Colon (tissue), 2 donors: ENCODE data around the gene LMO2.

Source experiments
- FAIRE-seq: peaks from 2 replicates; lab custom pipeline; 2012; peaks lifted over from hg19 to GRCh38; lab: Jason Lieb, UNC
- donor health status: control.
- donor health status: control.

Gene LMO2

DNA sequence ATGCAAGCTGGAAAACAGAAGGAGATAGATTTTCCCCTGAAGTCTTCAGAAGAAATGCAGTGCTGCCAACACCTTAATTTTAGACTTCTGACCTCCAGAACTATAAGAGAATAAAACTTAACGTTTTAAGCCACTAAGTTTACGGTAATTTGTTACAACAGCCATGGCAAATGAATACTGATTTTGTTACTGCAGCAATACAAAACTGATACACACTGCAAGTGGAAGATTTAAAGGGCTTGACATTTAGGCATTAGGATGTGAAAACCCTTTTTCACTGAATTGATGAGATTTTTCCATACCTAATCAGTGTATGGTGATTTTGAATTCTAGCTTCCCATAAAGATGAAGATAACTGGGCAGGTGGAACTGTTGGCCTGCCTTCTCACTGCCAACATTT is 22.1 kb upstream of the LMO2 start:
- no peak for FAIRE-seq

- no peak for FAIRE-seq
These were observed 20.8 kb upstream of the LMO2 start for GRCh38 chr11:33912405-33913361.

DNA sequence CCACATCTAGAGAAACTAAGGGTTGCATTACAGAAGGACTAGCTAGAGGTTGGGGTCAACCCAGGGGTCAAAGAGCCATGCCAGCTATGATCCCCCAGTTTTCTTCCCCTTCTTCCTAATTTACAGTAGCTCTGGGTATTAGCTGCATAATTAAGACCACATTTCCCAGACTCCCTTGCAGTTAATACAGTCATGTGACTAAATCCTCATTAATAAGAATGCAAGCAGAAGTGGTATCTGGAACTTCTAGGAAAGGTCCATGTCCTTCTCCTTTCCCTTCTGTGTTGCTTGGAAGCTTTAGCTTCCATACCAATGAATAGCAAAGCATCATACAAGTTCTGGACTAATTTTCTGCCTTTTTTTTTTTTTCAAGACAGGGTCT is 19.1 kb upstream of the LMO2 start:
- no peak for FAIRE-seq

GRCh38 chr11:33910296-33910957 is 18.6 kb upstream of the LMO2 start:
- FAIRE-seq: no peak

- no peak for FAIRE-seq
These were observed 17.7 kb upstream of the LMO2 start for GRCh38 chr11:33909552-33909951.

GRCh38 chr11:33909150-33909549 is 17.3 kb upstream of the LMO2 start:
- FAIRE-seq: no peak

- no peak for FAIRE-seq
These were observed 15.5 kb upstream of the LMO2 start for GRCh38 chr11:33907421-33907820.

DNA sequence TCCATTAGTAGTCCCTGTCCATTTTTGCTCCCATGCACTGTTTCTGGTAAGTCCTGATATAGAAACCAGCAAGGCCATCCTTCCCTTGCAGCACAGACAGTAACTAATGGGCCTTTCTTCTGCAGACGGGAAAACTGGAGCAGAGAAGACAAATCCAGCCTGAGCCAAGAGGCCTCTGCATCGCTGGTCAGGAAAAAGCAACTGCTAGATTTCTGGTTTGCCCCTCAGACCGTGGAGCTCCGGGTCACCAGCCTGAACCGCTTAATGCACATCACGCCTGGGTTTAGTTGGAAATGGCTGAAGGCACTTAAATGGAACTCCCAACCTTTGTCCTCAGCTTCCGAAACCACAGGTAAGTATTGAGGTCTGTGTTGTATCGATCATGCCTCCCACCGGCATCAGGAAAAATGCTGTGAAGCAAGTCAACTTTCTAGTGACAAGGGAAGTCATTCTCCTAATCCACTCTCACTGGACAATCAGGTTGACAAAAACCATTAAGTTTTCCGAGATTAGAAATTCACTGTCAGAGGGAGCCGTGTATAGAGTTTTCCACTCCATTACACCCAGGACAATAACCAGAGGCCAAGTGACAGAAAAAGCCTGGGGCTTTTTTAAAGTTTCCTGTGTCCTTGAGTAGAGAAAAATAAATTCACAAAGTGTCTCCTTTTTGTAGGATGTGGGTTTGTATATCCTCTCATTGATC is 14.8 kb upstream of the LMO2 start:
- FAIRE-seq: no peak

GRCh38 chr11:33904102-33904501 is 12.2 kb upstream of the LMO2 start:
- FAIRE-seq: no peak

DNA sequence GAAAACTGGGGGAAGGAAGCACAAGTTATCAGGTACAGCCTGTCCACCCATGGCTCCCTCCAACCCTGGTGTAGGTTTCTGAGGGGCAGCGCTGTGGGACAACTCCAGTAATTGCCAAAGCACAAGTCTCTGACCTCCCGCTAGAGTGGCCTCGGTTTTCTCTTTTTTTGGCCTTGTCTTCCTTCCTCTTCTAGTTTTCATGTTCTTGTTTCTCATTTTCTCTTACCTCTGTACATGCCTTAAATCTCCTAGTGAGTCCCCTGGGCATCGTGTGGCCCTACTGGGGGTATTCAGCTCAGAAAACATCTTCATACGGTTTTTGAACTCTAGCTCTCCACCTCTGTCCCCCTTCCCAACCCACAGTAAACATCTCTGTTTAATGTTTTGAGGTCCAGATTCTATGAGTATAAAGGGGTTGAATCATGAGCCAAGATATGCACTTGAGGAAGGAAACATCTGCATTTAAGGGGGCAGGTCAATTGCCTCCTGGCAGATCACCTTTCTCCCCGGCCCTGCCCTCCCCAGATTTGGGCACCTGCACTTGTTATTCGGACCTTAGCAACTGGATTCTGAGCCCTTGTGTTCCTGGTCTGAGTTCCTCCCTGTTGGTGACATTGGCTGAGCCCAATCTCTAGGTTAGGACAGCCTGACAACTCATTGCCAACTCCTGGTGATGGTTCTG is 8.4 kb upstream of the LMO2 start:
- no peak for FAIRE-seq

- FAIRE-seq: no peak
These were observed 7.6 kb upstream of the LMO2 start for GRCh38 chr11:33899400-33900037.

DNA sequence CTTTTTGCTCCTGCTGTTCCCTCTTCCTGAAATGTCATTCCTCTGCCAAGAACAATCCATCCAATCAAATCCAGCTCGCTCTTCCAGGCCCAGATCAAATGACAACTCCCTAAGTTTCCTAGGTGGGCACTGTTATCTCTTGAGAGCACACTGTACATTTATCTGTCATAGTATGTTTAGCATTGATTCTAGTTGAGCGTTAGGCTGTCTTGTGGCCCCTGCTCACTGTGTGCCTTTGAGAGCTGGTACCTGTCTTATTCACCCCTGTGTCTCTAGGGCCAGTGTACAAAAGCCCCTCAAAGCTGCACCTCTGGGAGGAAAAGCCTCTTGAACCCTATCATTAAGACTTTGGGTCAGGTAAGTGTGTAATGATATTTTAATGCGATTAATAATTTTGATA is 7.1 kb upstream of the LMO2 start:
- FAIRE-seq: no peak

GRCh38 chr11:33897761-33898375 is 6.0 kb upstream of the LMO2 start:
- FAIRE-seq: no peak

DNA sequence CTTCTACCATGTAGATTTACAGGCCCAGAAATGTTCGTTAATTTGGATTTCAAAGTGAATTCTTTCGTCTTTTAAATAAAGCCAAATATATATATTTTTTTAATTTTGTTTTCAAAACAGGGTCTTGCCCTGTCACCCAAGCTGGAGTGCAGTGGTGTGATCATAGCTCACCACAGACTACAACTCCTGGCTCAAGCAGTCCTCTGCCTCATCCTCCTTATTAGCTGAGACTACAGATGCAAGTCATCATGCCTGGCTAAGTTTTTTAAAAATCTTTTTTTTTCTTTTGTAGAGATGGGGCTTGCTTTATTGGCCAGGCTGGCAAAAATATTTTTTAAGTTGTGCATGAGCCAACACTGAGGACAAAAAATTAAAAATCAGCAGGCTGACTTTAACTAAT is 5.0 kb upstream of the LMO2 start:
- FAIRE-seq: no peak

GRCh38 chr11:33895752-33896137 is 3.9 kb upstream of the LMO2 start:
- no peak for FAIRE-seq

DNA sequence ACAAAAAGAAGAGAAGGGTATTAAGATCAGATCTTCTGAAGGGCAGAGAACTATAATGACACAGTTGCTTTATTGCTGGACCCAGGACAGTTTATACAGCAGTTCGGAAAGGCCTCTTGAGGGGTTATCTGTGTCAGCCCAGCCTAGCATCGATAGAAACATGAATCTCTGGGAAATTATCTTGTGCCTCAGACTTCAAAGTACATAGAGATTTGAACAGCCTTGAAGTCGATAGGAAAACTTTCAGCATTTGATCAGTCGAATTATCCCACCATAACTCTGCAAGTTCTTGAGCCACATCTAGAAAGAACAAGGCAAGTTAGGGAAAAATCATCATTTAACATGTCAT is 2.5 kb upstream of the LMO2 start:
- no peak for FAIRE-seq

GRCh38 chr11:33893711-33894397 is 2.0 kb upstream of the LMO2 start:
- no peak for FAIRE-seq

DNA sequence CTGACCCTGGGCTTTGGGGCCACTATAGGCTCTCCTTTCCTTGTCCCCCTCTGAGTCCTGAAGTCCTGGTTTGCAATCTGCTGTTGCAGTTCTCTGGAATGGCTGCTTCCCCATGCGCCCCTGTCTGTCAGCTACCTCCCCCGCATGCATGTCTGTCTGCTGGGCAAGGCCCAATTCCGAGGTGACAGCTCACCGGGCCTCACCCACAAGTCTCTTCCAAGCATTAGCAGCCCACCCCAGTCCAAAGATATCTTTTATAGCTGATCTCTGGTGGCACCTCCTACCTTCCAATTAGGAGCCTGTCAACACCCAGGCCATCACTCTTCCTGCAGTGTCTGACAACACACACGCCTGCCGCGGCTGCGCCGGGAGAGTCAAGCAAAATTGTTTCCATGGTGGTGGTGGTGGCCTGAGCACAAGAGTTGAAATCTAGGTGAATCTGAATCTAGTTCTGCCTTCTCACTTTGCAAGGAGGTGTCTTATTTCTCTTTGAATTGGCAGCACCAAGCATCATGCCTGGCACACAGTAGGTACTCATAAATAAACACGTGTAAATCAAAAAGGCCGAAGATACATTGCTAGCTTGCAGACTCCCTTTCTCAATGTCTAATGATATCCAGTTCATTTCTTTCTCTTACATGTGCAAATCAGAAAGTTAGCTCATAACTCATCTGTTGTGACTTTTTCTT is 1.2 kb upstream of the LMO2 start:
- no peak for FAIRE-seq

- FAIRE-seq: no peak
These were observed 2.0 kb downstream of the LMO2 start for GRCh38 chr11:33889821-33890378.

GRCh38 chr11:33889296-33889695 is 2.6 kb downstream of the LMO2 start:
- FAIRE-seq: no peak
